A549 (cell line): Measurements from ENCODE around the gene ENTREP1. TPM values are rescaled to one million over a fixed set of nuclear protein-coding genes. Genes with fewer than 3 reads are reported as not detected.

Source experiments
- ATAC-seq, 2 experiments: fragments of 200-7000 bp in 1 of 2; fragments of >200 bp in 1 of 2; cut with Nextera tagmentation in 1 of 2; cut with Tn5 transposase in 1 of 2; 3 replicates each; pipeline versions ENCODE4 v1.8.0 to v1.9.1; 2018 to 2020; ENCODE audit warnings: mild to moderate bottlenecking in 1 of 2, moderate library complexity in 1 of 2
- CTCF ChIA-PET: fragments of 300-600 bp; sonication (Branson Sonifier 250); formaldehyde crosslinking; extraction: SDS; loops from one replicate; lab custom pipeline; 2021; ENCODE audit warnings: antibody characterized with exemption, inconsistent platforms; lab: Yijun Ruan, JAX
- POLR2A ChIA-PET: fragments of 350-600 bp; formaldehyde crosslinking; extraction: SDS; loops from one replicate; lab custom pipeline; 2021; ENCODE audit warnings: antibody characterized with exemption, inconsistent platforms; lab: Yijun Ruan, JAX
- DNase-seq, 2 experiments: peaks; one replicate each; pipeline versions ENCODE4 v3.0.0 to v3.0.0-alpha.2; 2011 to 2016; ENCODE audit warnings: low read depth in 1 of 2, low spot score in 1 of 2
- FAIRE-seq: peaks from 2 replicates; lab custom pipeline; 2011; peaks lifted over from hg19 to GRCh38; lab: Jason Lieb, UNC
- H3K27ac ChIP-seq, 2 experiments: fragments of >200 bp; sonication (Bioruptor Twin); formaldehyde crosslinking; 3 replicates each; pipeline ENCODE4 v1.5.1; 2016 to 2017
- H3K4me1 ChIP-seq: fragments of >200 bp; sonication (Bioruptor Twin); formaldehyde crosslinking; 3 replicates; pipeline ENCODE4 v1.6.1; 2016
- H3K4me2 ChIP-seq: fragments of >200 bp; sonication (Bioruptor Twin); formaldehyde crosslinking; 3 replicates; pipeline ENCODE4 v1.6.1; 2016
- H3K4me3 ChIP-seq: fragments of >200 bp; sonication (Bioruptor Twin); formaldehyde crosslinking; 3 replicates; pipeline ENCODE4 v1.5.1; 2016
- H3K9me3 ChIP-seq: fragments of >200 bp; sonication (Bioruptor Twin); formaldehyde crosslinking; 3 replicates; pipeline ENCODE4 v1.6.1; 2016
- BHLHE40 ChIP-seq: IDR thresholded peaks from 2 replicates; pipeline ENCODE4 v1.6.1; 2012; ENCODE audit warnings: low read depth, low read length, inconsistent platforms
- CBX8 ChIP-seq: fragments of 200-600 bp; sonication (generic); IDR thresholded peaks from 2 replicates; pipeline ENCODE4 v1.6.1; 2016
- CHD4 ChIP-seq: fragments of 200-600 bp; sonication (generic); IDR thresholded peaks from 2 replicates; pipeline ENCODE4 v1.6.1; 2016; ENCODE audit warnings: antibody characterized with exemption, mild to moderate bottlenecking, borderline replicate concordance
- EHF ChIP-seq: fragments of 250-450 bp; sonication (Bioruptor Pico); IDR thresholded peaks from 2 replicates; pipeline ENCODE4 v1.5.0; 2020; ENCODE audit warnings: mild to moderate bottlenecking
- FOSB ChIP-seq: fragments of 250-450 bp; sonication (Bioruptor Pico); IDR thresholded peaks from 2 replicates; pipeline ENCODE4 v1.5.0; 2020; ENCODE audit warnings: mild to moderate bottlenecking, moderate library complexity
- FOSL2 ChIP-seq, 2 experiments: fragments of 450-650 bp in 1 of 2; fragments of >200 bp in 1 of 2; sonication (Bioruptor Twin) in 1 of 2; formaldehyde crosslinking; IDR thresholded peaks; 2 replicates each; pipeline versions ENCODE4 v1.5.0 to v1.6.1; 2016 to 2020; ENCODE audit warnings: mild to moderate bottlenecking in 1 of 2, moderate library complexity in 1 of 2
- HDAC2 ChIP-seq: fragments of 200-600 bp; sonication (generic); IDR thresholded peaks from 2 replicates; pipeline ENCODE4 v1.6.1; 2016
- JUN ChIP-seq, 2 experiments: fragments of >200 bp; sonication (Bioruptor Twin); formaldehyde crosslinking; IDR thresholded peaks; 2 replicates in 1 of 2; 3 replicates in 1 of 2; pipeline ENCODE4 v1.6.1; 2016 to 2017
- JUNB ChIP-seq: fragments of >200 bp; sonication (Bioruptor Twin); formaldehyde crosslinking; IDR thresholded peaks from 2 replicates; pipeline ENCODE4 v1.6.1; 2016
- MAFK ChIP-seq: fragments of 450-650 bp; IDR thresholded peaks from 2 replicates; pipeline ENCODE4 v1.6.1; 2014; ENCODE audit not compliant: partially characterized antibody
- MAZ ChIP-seq: fragments of 150-350 bp; IDR thresholded peaks from 2 replicates; pipeline ENCODE4 v1.6.1; 2014; ENCODE audit warnings: antibody characterized with exemption, low read depth, low read length, borderline replicate concordance
- NPAS2 ChIP-seq: fragments of 250-450 bp; sonication (Bioruptor Pico); IDR thresholded peaks from 2 replicates; pipeline ENCODE4 v1.8.0; 2022; ENCODE audit warnings: mild to moderate bottlenecking, moderate library complexity, borderline replicate concordance
- SREBF2 ChIP-seq: fragments of 450-650 bp; IDR thresholded peaks from 2 replicates; pipeline ENCODE4 v1.6.1; 2014; ENCODE audit warnings: mild to moderate bottlenecking, moderate library complexity
- TP53 ChIP-seq: fragments of 250-450 bp; sonication (Bioruptor Pico); IDR thresholded peaks from 2 replicates; pipeline ENCODE4 v1.5.0; 2021; ENCODE audit warnings: mild to moderate bottlenecking, moderate library complexity
- ZNF302 ChIP-seq: fragments of 250-450 bp; sonication (Bioruptor Pico); IDR thresholded peaks from 2 replicates; pipeline ENCODE4 v1.9.0; 2021; ENCODE audit warnings: inconsistent platforms, mild to moderate bottlenecking, moderate library complexity
- ZSCAN20 ChIP-seq: fragments of 250-450 bp; sonication (Bioruptor Pico); IDR thresholded peaks from 2 replicates; pipeline ENCODE4 v1.8.0; 2022; ENCODE audit warnings: mild to moderate bottlenecking, moderate library complexity
- WGBS: methylation state at CpG from one replicate; pipeline ENCODE4 v1.1.6; 2017; ENCODE audit errors: missing lambda C conversion rate; 5-methylcytosine and 5-hydroxymethylcytosine counted together
- polyA plus RNA-seq, 4 experiments: library from polyadenylated mRNA; depleted of rRNA in 3 of 4; stranded (reverse); fragments of >200 nt; fragmentation: RNase III in 1 of 4; extraction: RNeasy Plus Mini Kit Qiagen cat#74134 plus additional on column Dnase treatment in 1 of 4; gene quantifications; 2 replicates in 3 of 4; 3 replicates in 1 of 4; pipeline ENCODE4 v1.2.3, GENCODE V29; 2011 to 2017
- TF ChIP-seq, protein P1 (sequence below): IDR thresholded peaks from 2 replicates; pipeline ENCODE4 v1.6.1; 2012; ENCODE audit warnings: low read depth, borderline replicate concordance
- TF ChIP-seq, protein P2 (sequence below): fragments of >200 bp; sonication (Bioruptor Twin); formaldehyde crosslinking; IDR thresholded peaks from 3 replicates; pipeline ENCODE4 v1.6.1; 2016
- TF ChIP-seq, protein P3 (sequence below): fragments of 250-450 bp; sonication (Bioruptor Pico); IDR thresholded peaks from 2 replicates; pipeline ENCODE4 v1.5.0; 2021; ENCODE audit warnings: mild to moderate bottlenecking, moderate library complexity, borderline replicate concordance
- TF ChIP-seq, protein P4 (sequence below): fragments of 150-350 bp; IDR thresholded peaks from 2 replicates; pipeline ENCODE4 v1.6.1; 2014; ENCODE audit warnings: low read depth, mild to moderate bottlenecking, low read length
- TF ChIP-seq, protein P5 (sequence below): fragments of 450-650 bp; IDR thresholded peaks from 2 replicates; pipeline ENCODE4 v1.6.1; 2014; ENCODE audit warnings: antibody characterized with exemption
- TF ChIP-seq, protein P6 (sequence below): IDR thresholded peaks from 2 replicates; pipeline ENCODE4 v1.6.1; 2012

Gene ENTREP1
- polyA plus RNA-seq, 2 of the 4 experiments (the other 2 are of a cell fraction): 0.03 to 0.09 TPM

DNA sequence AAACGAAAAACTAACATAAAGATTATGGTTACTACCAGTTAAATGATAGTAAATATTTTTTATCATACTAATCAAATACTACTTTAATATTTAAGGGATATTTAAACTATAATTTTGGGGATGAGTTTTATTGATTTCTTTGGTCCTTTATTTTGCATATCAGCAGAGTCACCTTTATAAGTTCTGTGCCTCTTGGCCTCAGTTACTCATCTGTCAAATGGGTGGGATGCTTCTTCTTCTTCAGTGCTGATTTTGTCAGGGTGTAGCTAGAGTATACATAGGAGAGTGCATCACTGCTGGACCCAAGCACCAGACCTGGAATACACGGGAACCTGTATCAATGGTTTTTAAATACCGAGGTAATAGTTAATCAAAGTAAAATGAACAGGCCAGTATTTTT is 5.6 kb downstream of the ENTREP1 start:
- TF ChIP-seq, protein P1, sequence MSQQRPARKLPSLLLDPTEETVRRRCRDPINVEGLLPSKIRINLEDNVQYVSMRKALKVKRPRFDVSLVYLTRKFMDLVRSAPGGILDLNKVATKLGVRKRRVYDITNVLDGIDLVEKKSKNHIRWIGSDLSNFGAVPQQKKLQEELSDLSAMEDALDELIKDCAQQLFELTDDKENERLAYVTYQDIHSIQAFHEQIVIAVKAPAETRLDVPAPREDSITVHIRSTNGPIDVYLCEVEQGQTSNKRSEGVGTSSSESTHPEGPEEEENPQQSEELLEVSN: no peak
- TF ChIP-seq FOSB (no peak), ZSCAN20 (CRISPR knock-in tag) (no peak), CBX8 (no peak), TP53 (CRISPR knock-in tag) (no peak), NPAS2 (CRISPR knock-in tag) (no peak), JUN (IDR thresholded peaks at IDR 0.05) (no peak)
- TF ChIP-seq, protein P2, sequence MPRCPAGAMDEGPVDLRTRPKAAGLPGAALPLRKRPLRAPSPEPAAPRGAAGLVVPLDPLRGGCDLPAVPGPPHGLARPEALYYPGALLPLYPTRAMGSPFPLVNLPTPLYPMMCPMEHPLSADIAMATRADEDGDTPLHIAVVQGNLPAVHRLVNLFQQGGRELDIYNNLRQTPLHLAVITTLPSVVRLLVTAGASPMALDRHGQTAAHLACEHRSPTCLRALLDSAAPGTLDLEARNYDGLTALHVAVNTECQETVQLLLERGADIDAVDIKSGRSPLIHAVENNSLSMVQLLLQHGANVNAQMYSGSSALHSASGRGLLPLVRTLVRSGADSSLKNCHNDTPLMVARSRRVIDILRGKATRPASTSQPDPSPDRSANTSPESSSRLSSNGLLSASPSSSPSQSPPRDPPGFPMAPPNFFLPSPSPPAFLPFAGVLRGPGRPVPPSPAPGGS: no peak
- TF ChIP-seq, all 56 proteins: peak for 0
- FAIRE-seq (no peak), ATAC-seq (no peak), DNase-seq (no peak)
- no peaks in the 10 kb centered on the region for H3K9me3 ChIP-seq
- H3K4me3 ChIP-seq: no peak overlapping the region
- ChIA-PET CTCF (no interaction called here), POLR2A (no interaction called here)
- WGBS: 15% methylated on average over 3 of the region's 3 CpGs
- H3K4me2 ChIP-seq: no peak overlapping the region
- 0 out of 3 replicates have a peak, but pooled peaks cover 2% of the 10 kb centered on the region for H3K4me1 ChIP-seq
- H3K27ac ChIP-seq: no peak overlapping the region

DNA sequence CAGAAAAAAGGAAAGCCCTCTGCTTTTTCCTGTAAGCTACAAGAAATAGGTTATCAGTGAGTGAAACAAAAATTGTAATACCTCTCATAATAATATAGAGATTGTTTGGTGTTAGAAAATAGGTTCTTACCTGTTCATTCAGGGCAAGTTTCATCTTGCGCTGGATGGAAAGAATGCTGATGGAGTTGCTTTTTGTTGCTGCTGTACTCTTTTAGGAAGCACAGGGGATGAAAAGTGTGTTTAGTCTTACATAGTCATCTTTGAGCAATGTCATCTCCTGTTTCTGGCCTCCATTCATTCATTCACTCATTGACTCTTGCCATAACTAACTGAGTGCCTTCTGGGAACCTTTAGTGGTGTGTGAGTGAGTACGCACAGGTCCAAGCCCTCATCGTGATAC is 6.4 kb downstream of the ENTREP1 start:
- 86% methylated on average over 3 of the region's 3 CpGs for WGBS
- TF ChIP-seq EHF (no peak), HDAC2 (no peak), JUNB (no peak), ZNF302 (CRISPR knock-in tag) (no peak), FOSL2 (IDR thresholded peaks at IDR 0.05) (no peak), FOSL2 (CRISPR knock-in tag; IDR thresholded peaks at IDR 0.05) (no peak), BHLHE40 (no peak), MAFK (no peak), CHD4 (no peak), SREBF2 (no peak), MAZ (no peak)
- TF ChIP-seq, protein P3, sequence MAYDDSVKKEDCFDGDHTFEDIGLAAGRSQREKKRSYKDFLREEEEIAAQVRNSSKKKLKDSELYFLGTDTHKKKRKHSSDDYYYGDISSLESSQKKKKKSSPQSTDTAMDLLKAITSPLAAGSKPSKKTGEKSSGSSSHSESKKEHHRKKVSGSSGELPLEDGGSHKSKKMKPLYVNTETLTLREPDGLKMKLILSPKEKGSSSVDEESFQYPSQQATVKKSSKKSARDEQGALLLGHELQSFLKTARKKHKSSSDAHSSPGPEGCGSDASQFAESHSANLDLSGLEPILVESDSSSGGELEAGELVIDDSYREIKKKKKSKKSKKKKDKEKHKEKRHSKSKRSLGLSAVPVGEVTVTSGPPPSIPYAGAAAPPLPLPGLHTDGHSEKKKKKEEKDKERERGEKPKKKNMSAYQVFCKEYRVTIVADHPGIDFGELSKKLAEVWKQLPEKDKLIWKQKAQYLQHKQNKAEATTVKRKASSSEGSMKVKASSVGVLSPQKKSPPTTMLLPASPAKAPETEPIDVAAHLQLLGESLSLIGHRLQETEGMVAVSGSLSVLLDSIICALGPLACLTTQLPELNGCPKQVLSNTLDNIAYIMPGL (CRISPR knock-in tag): no peak
- TF ChIP-seq, protein P4, sequence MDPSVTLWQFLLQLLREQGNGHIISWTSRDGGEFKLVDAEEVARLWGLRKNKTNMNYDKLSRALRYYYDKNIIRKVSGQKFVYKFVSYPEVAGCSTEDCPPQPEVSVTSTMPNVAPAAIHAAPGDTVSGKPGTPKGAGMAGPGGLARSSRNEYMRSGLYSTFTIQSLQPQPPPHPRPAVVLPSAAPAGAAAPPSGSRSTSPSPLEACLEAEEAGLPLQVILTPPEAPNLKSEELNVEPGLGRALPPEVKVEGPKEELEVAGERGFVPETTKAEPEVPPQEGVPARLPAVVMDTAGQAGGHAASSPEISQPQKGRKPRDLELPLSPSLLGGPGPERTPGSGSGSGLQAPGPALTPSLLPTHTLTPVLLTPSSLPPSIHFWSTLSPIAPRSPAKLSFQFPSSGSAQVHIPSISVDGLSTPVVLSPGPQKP: no peak
- TF ChIP-seq, protein P5, sequence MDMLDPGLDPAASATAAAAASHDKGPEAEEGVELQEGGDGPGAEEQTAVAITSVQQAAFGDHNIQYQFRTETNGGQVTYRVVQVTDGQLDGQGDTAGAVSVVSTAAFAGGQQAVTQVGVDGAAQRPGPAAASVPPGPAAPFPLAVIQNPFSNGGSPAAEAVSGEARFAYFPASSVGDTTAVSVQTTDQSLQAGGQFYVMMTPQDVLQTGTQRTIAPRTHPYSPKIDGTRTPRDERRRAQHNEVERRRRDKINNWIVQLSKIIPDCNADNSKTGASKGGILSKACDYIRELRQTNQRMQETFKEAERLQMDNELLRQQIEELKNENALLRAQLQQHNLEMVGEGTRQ: no peak
- TF ChIP-seq, protein P6, sequence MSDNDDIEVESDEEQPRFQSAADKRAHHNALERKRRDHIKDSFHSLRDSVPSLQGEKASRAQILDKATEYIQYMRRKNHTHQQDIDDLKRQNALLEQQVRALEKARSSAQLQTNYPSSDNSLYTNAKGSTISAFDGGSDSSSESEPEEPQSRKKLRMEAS: no peak
- FAIRE-seq (no peak), ATAC-seq (no peak), DNase-seq (no peak)
- no peak overlapping the region for H3K27ac ChIP-seq
- no peak overlapping the region for H3K4me2 ChIP-seq
- H3K9me3 ChIP-seq: no peaks in the 10 kb centered on the region
- H3K4me1 ChIP-seq: no peaks in the 10 kb centered on the region
- H3K4me3 ChIP-seq: no peak overlapping the region
- ChIA-PET POLR2A (no interaction called here), CTCF (no interaction called here)
